Daoy (cell line): ENCODE measurements around the gene TBC1D22A. TPM values are rescaled to one million over a fixed set of nuclear protein-coding genes. Genes with fewer than 3 reads are reported as not detected.
A peak's percentile ranks its signal among the peaks of the same experiment; 100 is the strongest.

Experiments
- DNase-seq: peaks from one replicate; pipeline ENCODE4 v3.0.0-alpha.2; 2015; ENCODE audit warnings: low read depth
- total RNA-seq: library from RNA; depleted of rRNA; stranded (reverse); fragments of >200 nt; shearing (Covaris generic); gene quantifications from 2 replicates; pipeline ENCODE4 v1.2.3, GENCODE V29; 2014

Gene TBC1D22A
- total RNA-seq, 1 experiment from 2014 or later, result 8.7 TPM

- no peak for DNase-seq
Observed at GRCh38 chr22:47200273-47201051, 438.0 kb downstream of the TBC1D22A start.

GRCh38 chr22:47201186-47201995 lies 438.9 kb downstream of the TBC1D22A start:
- DNase-seq, result no peak

- no peak for DNase-seq
Observed at GRCh38 chr22:47201996-47202818, 439.8 kb downstream of the TBC1D22A start.

- no peak for DNase-seq
Observed at GRCh38 chr22:47202819-47203553, 440.5 kb downstream of the TBC1D22A start.

DNA sequence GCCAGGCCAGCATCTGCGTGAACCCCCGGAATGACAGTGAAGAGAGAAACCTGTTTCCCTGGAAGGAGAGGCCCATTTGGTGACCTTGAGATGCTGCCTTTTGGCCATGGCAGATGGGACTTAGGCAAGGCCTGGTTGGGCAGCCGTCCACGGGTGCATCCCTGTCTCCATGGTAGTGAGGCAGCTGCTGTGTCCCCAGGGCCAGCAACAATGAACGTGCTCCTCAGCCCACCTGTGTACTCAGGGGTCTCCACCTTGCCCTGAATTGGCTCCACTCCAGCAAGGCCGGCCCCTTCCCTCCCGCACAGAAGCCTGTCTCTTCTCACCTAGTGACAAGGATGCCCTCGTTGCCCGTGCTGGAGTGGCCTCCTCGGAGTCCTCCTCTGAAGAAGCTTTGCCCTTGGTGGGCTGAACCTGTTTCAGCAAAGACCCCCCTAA lies 441.1 kb downstream of the TBC1D22A start:
- no peak for DNase-seq

- no peak for DNase-seq
Observed at GRCh38 chr22:47204002-47204979, 441.8 kb downstream of the TBC1D22A start.

- DNase-seq, result no peak
Observed at GRCh38 chr22:47205081-47205491, 442.6 kb downstream of the TBC1D22A start.

DNA sequence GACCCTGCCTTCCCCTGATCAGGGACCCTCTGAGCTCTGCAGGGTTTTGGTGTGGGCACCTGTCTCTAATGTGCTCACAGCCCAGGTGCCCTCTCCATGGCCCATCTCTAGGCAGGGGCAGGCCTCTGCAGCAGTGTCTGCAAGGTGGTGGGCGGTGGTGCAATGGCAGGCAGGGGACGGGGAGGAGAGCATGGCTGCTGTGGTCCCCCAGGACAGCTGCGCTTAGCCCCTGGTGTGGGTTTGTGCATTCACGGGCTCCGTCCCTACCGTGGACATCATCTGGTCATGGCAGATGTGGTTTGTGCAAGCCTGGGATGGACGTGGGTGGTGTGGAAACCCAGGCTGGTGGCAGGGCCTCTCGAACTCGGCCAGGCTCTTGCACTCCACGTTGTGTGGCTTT lies 443.1 kb downstream of the TBC1D22A start:
- no peak for DNase-seq

DNA sequence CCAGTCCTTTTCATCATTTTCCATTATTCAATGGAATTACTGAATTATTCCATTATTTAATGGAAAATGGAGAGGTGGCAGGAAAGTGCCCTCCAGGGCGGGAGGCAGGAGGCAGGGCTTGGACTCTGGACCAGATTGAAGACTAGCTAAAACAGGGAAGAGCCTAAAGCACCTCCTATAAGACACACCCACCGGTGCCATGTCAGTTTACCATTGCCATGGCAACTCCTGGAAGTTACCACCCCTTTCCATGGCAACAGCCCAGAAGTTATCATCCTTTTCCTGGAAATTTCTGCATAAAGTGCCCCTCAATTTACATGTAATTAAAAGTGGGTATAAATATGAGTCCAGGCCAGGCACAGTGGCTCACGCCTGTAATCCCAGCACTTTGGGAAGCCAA lies 443.7 kb downstream of the TBC1D22A start:
- no peak for DNase-seq

DNA sequence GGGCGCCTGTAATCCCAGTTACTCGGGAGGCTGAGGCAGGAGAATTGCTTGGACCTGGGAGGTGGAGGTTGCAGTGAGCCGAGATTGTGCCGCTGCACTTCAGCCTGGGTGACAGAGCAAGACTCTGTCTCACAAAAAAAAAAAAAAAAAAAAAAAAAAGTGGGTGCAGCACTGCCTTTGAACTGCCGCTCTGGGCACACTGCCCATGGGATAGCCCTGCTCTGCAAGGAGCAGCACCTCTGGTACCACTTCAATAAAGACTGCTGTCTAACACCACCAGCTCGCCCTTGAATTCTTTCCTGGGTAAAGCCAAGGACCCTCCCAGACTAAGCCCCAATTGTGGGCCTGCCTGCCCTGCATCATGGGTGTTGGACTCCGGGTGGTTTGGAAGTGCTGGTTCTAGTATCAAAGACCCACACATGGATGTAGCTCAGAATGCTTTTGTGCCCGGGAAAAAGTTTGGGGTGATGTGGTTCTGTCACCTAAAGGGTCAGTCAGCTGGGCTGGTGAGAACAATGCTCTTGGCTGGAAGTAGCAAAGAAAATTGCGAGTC lies 444.3 kb downstream of the TBC1D22A start:
- DNase-seq, result no peak

DNA sequence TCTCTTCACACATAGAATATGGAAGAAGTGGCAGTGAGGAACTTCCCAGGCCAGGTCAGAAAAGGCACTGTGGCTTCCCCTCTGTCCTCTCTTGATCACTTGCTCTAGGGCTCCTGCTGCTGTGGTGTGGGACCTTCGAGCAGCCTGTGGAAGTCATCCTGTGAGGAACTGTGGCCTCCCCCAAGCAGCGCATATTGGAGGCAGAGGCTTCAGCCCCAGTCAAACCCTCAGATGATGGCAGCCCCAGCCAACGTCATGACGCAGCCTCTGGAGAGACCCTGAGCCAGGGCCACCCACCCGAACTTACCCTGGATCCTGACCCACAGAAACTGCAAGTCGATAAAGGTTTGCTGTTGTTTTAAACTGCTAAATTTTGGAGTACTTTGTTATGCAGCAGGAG lies 444.9 kb downstream of the TBC1D22A start:
- no peak for DNase-seq

GRCh38 chr22:47207846-47208554 lies 445.6 kb downstream of the TBC1D22A start:
- no peak for DNase-seq

- no peak for DNase-seq
Observed at GRCh38 chr22:47208630-47209029, 446.2 kb downstream of the TBC1D22A start.

- DNase-seq, result no peak
Observed at GRCh38 chr22:47209040-47209514, 446.6 kb downstream of the TBC1D22A start.

- DNase-seq, result no peak
Observed at GRCh38 chr22:47209547-47210023, 447.1 kb downstream of the TBC1D22A start.

DNA sequence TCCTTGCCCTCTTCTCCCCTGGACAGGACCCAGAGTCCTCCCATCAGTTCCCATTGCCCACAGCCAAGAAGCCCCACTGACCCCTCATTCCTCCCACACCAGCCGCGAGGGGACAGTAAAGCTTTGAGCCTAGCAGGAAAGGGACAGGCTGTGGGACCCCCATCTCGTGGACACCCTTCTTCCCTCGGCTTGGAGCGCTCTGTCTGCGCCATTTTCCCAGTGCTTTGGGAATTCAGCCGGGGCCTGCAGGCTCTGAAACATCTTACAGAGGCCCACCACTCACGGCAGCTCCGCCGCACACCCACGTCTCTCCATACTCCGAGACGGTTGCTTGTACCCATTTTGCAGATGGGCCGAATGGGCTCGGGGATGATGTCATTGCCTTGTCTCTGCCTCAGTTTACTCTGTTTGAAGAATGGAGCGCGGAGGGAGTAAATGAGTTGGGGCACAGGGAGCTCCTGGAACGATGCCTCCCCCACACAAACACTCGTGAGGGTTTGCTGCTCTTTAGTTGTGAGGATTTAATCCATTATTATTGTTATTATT lies 447.7 kb downstream of the TBC1D22A start:
- DNase-seq, result no peak

DNA sequence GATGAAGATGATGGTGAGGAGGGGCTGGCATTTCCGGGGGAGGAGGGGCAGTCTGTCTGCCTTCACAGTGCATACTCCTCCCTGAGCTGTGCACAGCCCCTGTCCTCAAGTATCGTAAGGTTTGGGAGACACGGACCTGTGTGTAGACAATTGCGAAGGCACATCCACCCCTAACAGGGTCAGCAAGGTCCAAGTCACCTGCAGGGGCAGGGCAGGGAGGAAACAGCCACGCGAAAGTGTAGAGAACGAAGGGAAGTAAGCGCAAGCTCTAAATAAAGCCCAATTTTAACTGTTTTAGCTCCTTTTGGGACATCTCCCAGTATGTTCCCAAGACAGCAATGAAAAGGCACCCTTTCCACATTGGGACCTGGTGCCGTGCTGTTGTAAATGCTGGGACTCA lies 448.2 kb downstream of the TBC1D22A start:
- DNase-seq, result no peak

- peak; percentile 17 for DNase-seq
Observed at GRCh38 chr22:47213571-47214230, 451.3 kb downstream of the TBC1D22A start.
